Common myeloid progenitor, CD34-positive (primary cell): Measurements from ENCODE around the gene OR3A1. TPM values are rescaled to one million over a fixed set of nuclear protein-coding genes. Genes with fewer than 3 reads are reported as not detected.
"Not testable (repeated sequence)": the region's sequence is repeated elsewhere in the genome, so short reads cannot be mapped to it uniquely, and the experiment has no call there.

Source experiments
- CTCF ChIA-PET: fragments of 350-600 bp; sonication (Branson Sonifier 250); formaldehyde crosslinking; loops from one replicate; lab custom pipeline; 2021; ENCODE audit warnings: antibody characterized with exemption; lab: Charles Lee
- POLR2A ChIA-PET: fragments of 350-600 bp; sonication (Branson Sonifier 250); formaldehyde crosslinking; loops from one replicate; lab custom pipeline; 2021; ENCODE audit warnings: antibody characterized with exemption; lab: Charles Lee
- DNase-seq, 3 donors: peaks; one replicate each; pipeline versions ENCODE4 v3.0.0 to v3.0.0-alpha.2; 2013
- H3K27ac ChIP-seq, 2 experiments: 1 replicate in 1 of 2; 2 replicates in 1 of 2; pipeline ENCODE4 v1.7.0; 2013; ENCODE audit warnings: inconsistent platforms in 2 of 2, low read length in 2 of 2, mild to moderate bottlenecking in 2 of 2, low read depth in 1 of 2, moderate library complexity in 1 of 2; ENCODE audit not compliant: severe bottlenecking in 2 of 2, insufficient read depth in 1 of 2, poor library complexity in 1 of 2
- H3K27me3 ChIP-seq, 5 experiments: replicated peaks in 2 of 5; 1 replicate in 3 of 5; 2 replicates in 2 of 5; pipeline versions ENCODE4 v1.6.1 to v1.7.0; 2013; ENCODE audit warnings: low read length in 4 of 5, mild to moderate bottlenecking in 2 of 5, moderate library complexity in 2 of 5, inconsistent platforms in 1 of 5; ENCODE audit not compliant: insufficient read depth in 5 of 5, control insufficient read depth in 4 of 5
- H3K36me3 ChIP-seq, 4 experiments: 1 replicate in 2 of 4; 2 replicates in 2 of 4; pipeline versions ENCODE4 v1.6.1 to v1.7.0; 2013; ENCODE audit warnings: low read length in 3 of 4, control low read depth in 1 of 4, mild to moderate bottlenecking in 1 of 4; ENCODE audit not compliant: control insufficient read depth in 4 of 4, insufficient read depth in 4 of 4
- H3K4me1 ChIP-seq, 4 experiments: 1 replicate in 3 of 4; 2 replicates in 1 of 4; pipeline versions ENCODE4 v1.6.1 to v1.7.1; 2013; ENCODE audit warnings: low read length in 3 of 4, mild to moderate bottlenecking in 3 of 4, control low read depth in 1 of 4, inconsistent platforms in 1 of 4, moderate library complexity in 1 of 4; ENCODE audit not compliant: control insufficient read depth in 4 of 4, insufficient read depth in 4 of 4; ENCODE audit errors: control extremely low read depth in 1 of 4
- H3K4me3 ChIP-seq, 7 experiments: 1 replicate in 4 of 7; 2 replicates in 3 of 7; pipeline versions ENCODE4 v1.5.1 to v1.7.0; 2013; ENCODE audit warnings: mild to moderate bottlenecking in 7 of 7, low read length in 6 of 7, moderate library complexity in 6 of 7, inconsistent platforms in 2 of 7, low read depth in 2 of 7, control low read depth in 1 of 7; ENCODE audit not compliant: insufficient read depth in 4 of 7, control insufficient read depth in 1 of 7; ENCODE audit errors: extremely low read depth in 1 of 7
- H3K9me3 ChIP-seq, 5 experiments: 1 replicate in 4 of 5; 2 replicates in 1 of 5; pipeline versions ENCODE4 v1.6.1 to v1.7.1; 2013; ENCODE audit warnings: low read length in 4 of 5, mild to moderate bottlenecking in 2 of 5, inconsistent platforms in 1 of 5, low read depth in 1 of 5, moderate library complexity in 1 of 5; ENCODE audit not compliant: control insufficient read depth in 4 of 5, insufficient read depth in 2 of 5; ENCODE audit errors: control extremely low read depth in 1 of 5
- WGBS: methylation state at CpG from one replicate; pipeline ENCODE4 v1.1.5; 2013; ENCODE audit not compliant: insufficient coverage; 5-methylcytosine and 5-hydroxymethylcytosine counted together
- polyA plus RNA-seq: library from polyadenylated mRNA; unstranded; fragments of 120-200 nt; gene quantifications from one replicate; pipeline ENCODE4 v1.2.1, GENCODE V29; 2013

OR3A1 gene, protein sequence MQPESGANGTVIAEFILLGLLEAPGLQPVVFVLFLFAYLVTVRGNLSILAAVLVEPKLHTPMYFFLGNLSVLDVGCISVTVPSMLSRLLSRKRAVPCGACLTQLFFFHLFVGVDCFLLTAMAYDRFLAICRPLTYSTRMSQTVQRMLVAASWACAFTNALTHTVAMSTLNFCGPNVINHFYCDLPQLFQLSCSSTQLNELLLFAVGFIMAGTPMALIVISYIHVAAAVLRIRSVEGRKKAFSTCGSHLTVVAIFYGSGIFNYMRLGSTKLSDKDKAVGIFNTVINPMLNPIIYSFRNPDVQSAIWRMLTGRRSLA
- polyA plus RNA-seq = 0.30 TPM

GRCh38 chr17:3298260-3298659, at the start of gene OR3A1:
OR3A1 (minus strand) TSS chr17:3298360; CDS start chr17:3292582, 5,778 bp downstream.
- WGBS = 100% methylated on average over 4 of the region's 6 CpGs
- Histone ChIP-seq H3K27me3 (no peaks in the 10 kb centered on the region), H3K36me3 (no peaks in the 10 kb centered on the region), H3K27ac (no peak within 1 kb of the TSS), H3K4me3 (no peak within 1 kb of the TSS), H3K4me1 (no peaks in the 10 kb centered on the region), H3K9me3 (no peaks in the 10 kb centered on the region)
- DNase-seq = no peak
- CTCF ChIA-PET = no interaction called here
- POLR2A ChIA-PET = no interaction called here

- peaks cover 1 to 21% (median 5%) of the 10 kb centered on the region in 5 experiments for H3K9me3 ChIP-seq
- POLR2A ChIA-PET, H3K4me3 ChIP-seq, H3K36me3 ChIP-seq, H3K4me1 ChIP-seq, H3K27me3 ChIP-seq, CTCF ChIA-PET, H3K27ac ChIP-seq, DNase-seq: not testable (repeated sequence)
- 96% methylated on average over 12 of the region's 12 CpGs for WGBS
Observed at GRCh38 chr17:3342782-3343181, 44.6 kb upstream of the OR3A1 start.

GRCh38 chr17:3335876-3336275, 37.7 kb upstream of the OR3A1 start:
- CTCF ChIA-PET = no interaction called here
- H3K36me3 ChIP-seq = no peaks in the 10 kb centered on the region
- WGBS = 63% methylated on average over 4 of the region's 4 CpGs
- H3K4me3 ChIP-seq = no peak overlapping the region
- H3K4me1 ChIP-seq = peaks cover 0 to 2% (median 0%) of the 10 kb centered on the region in 4 experiments
- POLR2A ChIA-PET = no interaction called here
- peak in 1 of 3 donors; percentile 7 for DNase-seq
- no peaks in the 10 kb centered on the region for H3K27me3 ChIP-seq
- no peak overlapping the region for H3K27ac ChIP-seq
- peaks cover 0 to 1% (median 0%) of the 10 kb centered on the region in 5 experiments for H3K9me3 ChIP-seq

DNA sequence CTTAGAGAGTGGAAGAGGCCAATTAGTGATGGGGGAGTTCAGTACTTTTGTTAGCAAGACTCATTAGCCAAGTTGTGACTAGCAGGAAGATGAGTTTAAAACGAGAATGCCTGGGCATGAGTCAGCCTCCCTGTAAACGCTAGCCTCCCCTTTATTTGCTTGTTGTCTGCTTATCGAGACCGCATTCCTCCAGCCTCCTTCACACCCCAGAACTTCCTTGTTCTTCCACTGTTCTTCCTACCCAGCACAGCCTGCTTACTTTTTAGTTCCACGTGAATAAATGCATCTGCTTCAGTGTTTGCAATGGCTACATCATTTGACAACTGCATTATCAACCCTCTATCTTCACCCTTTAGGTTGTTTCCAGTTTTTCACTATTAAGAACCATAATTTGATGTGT, 20.2 kb upstream of the OR3A1 start:
- H3K36me3 ChIP-seq = no peaks in the 10 kb centered on the region
- H3K27ac ChIP-seq = no peak overlapping the region
- ChIA-PET CTCF (no interaction called here), POLR2A (no interaction called here)
- H3K9me3 ChIP-seq = no peaks in the 10 kb centered on the region
- no peak overlapping the region for H3K4me3 ChIP-seq
- 83% methylated on average over 5 of the region's 5 CpGs for WGBS
- DNase-seq = no peak
- no peaks in the 10 kb centered on the region for H3K4me1 ChIP-seq
- no peaks in the 10 kb centered on the region for H3K27me3 ChIP-seq

DNA sequence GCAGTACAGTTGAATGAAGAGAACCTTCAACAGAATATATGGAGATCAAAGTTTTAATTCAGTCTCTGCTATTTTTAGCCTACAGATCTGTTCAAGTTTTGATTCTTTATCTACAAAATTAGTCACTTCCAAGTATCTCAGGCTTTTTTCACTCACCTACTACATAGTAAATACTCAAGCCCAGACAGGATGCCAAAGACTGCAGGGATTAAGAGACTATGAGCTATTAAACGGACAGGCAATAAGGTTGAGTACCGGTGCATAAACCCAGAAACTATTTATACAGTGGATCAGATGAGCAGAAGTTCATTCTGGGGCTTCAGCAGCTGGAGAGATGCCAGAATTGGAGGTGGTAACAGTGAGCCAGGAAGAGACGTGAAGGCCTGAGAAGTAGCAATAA, 18.7 kb upstream of the OR3A1 start:
- Histone ChIP-seq H3K27ac (no peak overlapping the region), H3K4me3 (no peak overlapping the region), H3K27me3 (no peaks in the 10 kb centered on the region), H3K9me3 (no peaks in the 10 kb centered on the region), H3K4me1 (no peaks in the 10 kb centered on the region), H3K36me3 (no peaks in the 10 kb centered on the region)
- CTCF ChIA-PET = no interaction called here
- 85% methylated on average over 3 of the region's 3 CpGs for WGBS
- POLR2A ChIA-PET = no interaction called here
- DNase-seq = no peak

- POLR2A ChIA-PET = no interaction called here
- DNase-seq = no peak
- H3K4me3 ChIP-seq = no peak overlapping the region
- 100% methylated on average over 2 of the region's 4 CpGs for WGBS
- H3K27me3 ChIP-seq = no peaks in the 10 kb centered on the region
- CTCF ChIA-PET = no interaction called here
- no peak overlapping the region for H3K27ac ChIP-seq
- H3K9me3 ChIP-seq = no peaks in the 10 kb centered on the region
- H3K4me1 ChIP-seq = no peaks in the 10 kb centered on the region
- H3K36me3 ChIP-seq = no peaks in the 10 kb centered on the region
Observed at GRCh38 chr17:3308603-3309002, 10.4 kb upstream of the OR3A1 start.

- Histone ChIP-seq H3K27ac (no peak overlapping the region), H3K9me3 (no peaks in the 10 kb centered on the region), H3K4me1 (no peaks in the 10 kb centered on the region), H3K4me3 (no peak overlapping the region), H3K36me3 (no peaks in the 10 kb centered on the region), H3K27me3 (no peaks in the 10 kb centered on the region)
- ChIA-PET CTCF (no interaction called here), POLR2A (no interaction called here)
- WGBS = 95% methylated on average over 3 of the region's 4 CpGs
- DNase-seq = no peak
Observed at GRCh38 chr17:3295632-3296031, 2.5 kb downstream of the OR3A1 start.
